Liver (tissue), 9 donors: Measurements from ENCODE around the gene SLC16A6. TPM values are rescaled to one million over a fixed set of nuclear protein-coding genes. Genes with fewer than 3 reads are reported as not detected.

Experiments used
- DNase-seq: peaks from one replicate; pipeline ENCODE4 v3.0.0-alpha.2; 2017; ENCODE audit warnings: low spot score
- H3K27ac ChIP-seq, 2 donors: one replicate each; pipeline ENCODE4 v1.7.0; 2013; ENCODE audit warnings: inconsistent platforms in 2 of 2, low read length in 2 of 2, control low read depth in 1 of 2, low read depth in 1 of 2, mild to moderate bottlenecking in 1 of 2
- H3K27me3 ChIP-seq, 4 donors: one replicate each; pipeline versions ENCODE4 v1.6.1 to v1.7.0; 2013; ENCODE audit warnings: low read length in 3 of 4, inconsistent platforms in 1 of 4, mild to moderate bottlenecking in 1 of 4, moderate library complexity in 1 of 4; ENCODE audit not compliant: control insufficient read depth in 4 of 4, insufficient read depth in 4 of 4
- H3K36me3 ChIP-seq, 4 donors: one replicate each; pipeline versions ENCODE4 v1.6.1 to v1.7.0; 2013; ENCODE audit warnings: low read length in 3 of 4, mild to moderate bottlenecking in 3 of 4, low read depth in 1 of 4, moderate library complexity in 1 of 4; ENCODE audit not compliant: control insufficient read depth in 4 of 4, insufficient read depth in 3 of 4
- H3K4me1 ChIP-seq, 4 donors: one replicate each; pipeline versions ENCODE4 v1.6.1 to v1.7.0; 2013; ENCODE audit warnings: low read length in 3 of 4, mild to moderate bottlenecking in 3 of 4, moderate library complexity in 1 of 4; ENCODE audit not compliant: control insufficient read depth in 4 of 4, insufficient read depth in 4 of 4
- H3K4me3 ChIP-seq, 3 donors: one replicate each; pipeline versions ENCODE4 v1.6.1 to v1.7.0; 2013; ENCODE audit warnings: low read length in 3 of 3, control low read depth in 1 of 3, low read depth in 1 of 3, mild to moderate bottlenecking in 1 of 3
- H3K9ac ChIP-seq, 2 donors: one replicate each; pipeline ENCODE4 v1.7.0; 2013; ENCODE audit warnings: low read length in 2 of 2, mild to moderate bottlenecking in 2 of 2, moderate library complexity in 2 of 2, control low read depth in 1 of 2, low read depth in 1 of 2
- H3K9me3 ChIP-seq, 4 donors: one replicate each; pipeline versions ENCODE4 v1.6.1 to v1.7.0; 2013; ENCODE audit warnings: low read length in 3 of 4; ENCODE audit not compliant: control insufficient read depth in 4 of 4
- ATF3 ChIP-seq: IDR thresholded peaks from 2 replicates; pipeline ENCODE4 v1.6.1; 2016; ENCODE audit warnings: antibody characterized with exemption
- CTCF ChIP-seq: fragments of 150-350 bp; IDR thresholded peaks from 2 replicates; pipeline ENCODE4 v1.5.1; 2017; ENCODE audit warnings: improper control_type of control experiment, low read depth, low read length; ENCODE audit not compliant: missing input control
- FOXA1 ChIP-seq: IDR thresholded peaks from 2 replicates; pipeline ENCODE4 v1.6.1; 2016; ENCODE audit warnings: antibody characterized with exemption
- FOXA2 ChIP-seq: IDR thresholded peaks from 2 replicates; pipeline ENCODE4 v1.6.1; 2016; ENCODE audit warnings: antibody characterized with exemption
- GABPA ChIP-seq, 2 donors: IDR thresholded peaks in 1 of 2; conservative IDR thresholded peaks in 1 of 2; 2 replicates each; pipeline ENCODE4 v1.6.1; 2016; ENCODE audit warnings: antibody characterized with exemption in 2 of 2, mild to moderate bottlenecking in 1 of 2, moderate library complexity in 1 of 2
- HNF4A ChIP-seq, 2 donors: conservative IDR thresholded peaks; 2 replicates each; pipeline ENCODE4 v1.6.1; 2016; ENCODE audit warnings: antibody characterized with exemption in 2 of 2, mild to moderate bottlenecking in 2 of 2
- HNF4G ChIP-seq: IDR thresholded peaks from 2 replicates; pipeline ENCODE4 v1.6.1; 2016; ENCODE audit warnings: antibody characterized with exemption
- JUND ChIP-seq, 2 donors: IDR thresholded peaks; 2 replicates each; pipeline ENCODE4 v1.6.1; 2016; ENCODE audit warnings: antibody characterized with exemption in 2 of 2
- MAX ChIP-seq: IDR thresholded peaks from 2 replicates; pipeline ENCODE4 v1.6.1; 2016; ENCODE audit warnings: antibody characterized with exemption
- NR2F2 ChIP-seq: IDR thresholded peaks from 2 replicates; pipeline ENCODE4 v1.6.1; 2016; ENCODE audit warnings: antibody characterized with exemption
- REST ChIP-seq: IDR thresholded peaks from 2 replicates; pipeline ENCODE4 v1.6.1; 2016; ENCODE audit warnings: antibody characterized with exemption, mild to moderate bottlenecking
- RXRA ChIP-seq, 2 donors: IDR thresholded peaks; 2 replicates each; pipeline ENCODE4 v1.6.1; 2017 to 2018; ENCODE audit warnings: antibody characterized with exemption in 2 of 2, mild to moderate bottlenecking in 1 of 2
- SP1 ChIP-seq: IDR thresholded peaks from 2 replicates; pipeline ENCODE4 v1.6.1; 2018; ENCODE audit warnings: antibody characterized with exemption, mild to moderate bottlenecking
- TAF1 ChIP-seq: conservative IDR thresholded peaks from 2 replicates; pipeline ENCODE4 v1.6.1; 2016; ENCODE audit warnings: antibody characterized with exemption, mild to moderate bottlenecking
- YY1 ChIP-seq: IDR thresholded peaks from 2 replicates; pipeline ENCODE4 v1.6.1; 2016; ENCODE audit warnings: antibody characterized with exemption, mild to moderate bottlenecking
- ZBTB33 ChIP-seq: IDR thresholded peaks from 2 replicates; pipeline ENCODE4 v1.6.1; 2016; ENCODE audit warnings: antibody characterized with exemption
- WGBS: extraction: QIAGEN DNeasy Blood & Tissue Kit; methylation state at CpG from one replicate; pipeline ENCODE4 v1.1.7; 2013; 5-methylcytosine and 5-hydroxymethylcytosine counted together
- polyA plus RNA-seq, 2 donors: library from polyadenylated mRNA; stranded (reverse) in 1 of 2; unstranded in 1 of 2; fragments of 200-250 nt in 1 of 2; fragments of >200 nt in 1 of 2; fragmentation: Nextera tagmentation in 1 of 2; extraction: Ambion mirVana in 1 of 2; gene quantifications; one replicate each; pipeline versions ENCODE4 v1.2.1 to v1.2.3, GENCODE V29; 2013 to 2015
- total RNA-seq, 2 donors: library from RNA; depleted of rRNA; stranded (reverse); fragments of >200 nt; gene quantifications; one replicate each; pipeline ENCODE4 v1.2.3, GENCODE V29; 2014
- donor health status: healthy.
- donor health status: healthy.
- donor health status: healthy.
- donor health status: healthy.
- donor health status: healthy.

Gene SLC16A6
- total and polyA plus RNA-seq, 4 donors = 0.11 to 0.92 (median 0.59) TPM

GRCh38 chr17:68298601-68299000 is 7.7 kb upstream of the SLC16A6 start:
- no peak overlapping the region for H3K9ac ChIP-seq
- no peak for DNase-seq
- no peak overlapping the region for H3K4me3 ChIP-seq
- H3K4me1 ChIP-seq = no peaks in the 10 kb centered on the region
- H3K27me3 ChIP-seq = no peaks in the 10 kb centered on the region
- TF ChIP-seq CTCF = no peak
- no peak for TF ChIP-seq JUND (IDR thresholded peaks at IDR 0.05)
- TF ChIP-seq SP1 = no peak
- no peak for TF ChIP-seq RXRA (IDR thresholded peaks at IDR 0.05)
- TF ChIP-seq HNF4G = no peak
- TF ChIP-seq FOXA2 = no peak
- no peak for TF ChIP-seq MAX
- no peak for TF ChIP-seq FOXA1
- TF ChIP-seq GABPA (IDR thresholded peaks at IDR 0.05 in 1 of 2, conservative IDR thresholded peaks at IDR 0.05 in 1 of 2) = no peak
- TF ChIP-seq NR2F2 = no peak
- no peak for TF ChIP-seq YY1
- no peak for TF ChIP-seq ATF3
- TF ChIP-seq TAF1 = no peak
- TF ChIP-seq ZBTB33 = no peak
- TF ChIP-seq REST = no peak
- TF ChIP-seq HNF4A (conservative IDR thresholded peaks at IDR 0.05) = no peak
- no peaks in the 10 kb centered on the region for H3K9me3 ChIP-seq
- no peaks in the 10 kb centered on the region for H3K36me3 ChIP-seq
- H3K27ac ChIP-seq = no peak overlapping the region

GRCh38 chr17:68297195-68297594 is 6.3 kb upstream of the SLC16A6 start:
- H3K27ac ChIP-seq = peak overlapping the region in 1 of 2 donors; percentile 5
- no peaks in the 10 kb centered on the region for H3K9me3 ChIP-seq
- no peak overlapping the region for H3K4me3 ChIP-seq
- TF ChIP-seq HNF4G = no peak
- no peak for TF ChIP-seq REST
- TF ChIP-seq CTCF = no peak
- TF ChIP-seq TAF1 = no peak
- TF ChIP-seq JUND (IDR thresholded peaks at IDR 0.05) = no peak
- no peak for TF ChIP-seq RXRA (IDR thresholded peaks at IDR 0.05)
- 68% methylated on average over 4 of the region's 4 CpGs for WGBS
- no peaks in the 10 kb centered on the region for H3K27me3 ChIP-seq
- H3K36me3 ChIP-seq = no peaks in the 10 kb centered on the region
- H3K4me1 ChIP-seq = peaks cover 2 to 4% (median 2%) of the 10 kb centered on the region in 4 donors
- H3K9ac ChIP-seq = no peak overlapping the region
- DNase-seq = no peak
